CD14-positive monocyte (primary cell): ENCODE results near the gene GCDH. TPM values are rescaled to one million over a fixed set of nuclear protein-coding genes. Genes with fewer than 3 reads are reported as not detected.

Experiments
- DNase-seq, 3 donors: peaks; one replicate each; pipeline ENCODE4 v3.0.0-alpha.2; 2011 to 2022
- H2AFZ ChIP-seq: 2 replicates; pipeline ENCODE4 v1.6.0; 2012; ENCODE audit warnings: mild to moderate bottlenecking, low read depth, low read length, inconsistent platforms; ENCODE audit not compliant: insufficient read depth, poor library complexity, severe bottlenecking
- H3K27ac ChIP-seq, 2 donors: 1 replicate in 1 of 2; 2 replicates in 1 of 2; pipeline ENCODE4 v1.5.1; 2012 to 2013; ENCODE audit warnings: low read length in 2 of 2, control low read depth in 1 of 2, inconsistent platforms in 1 of 2, low read depth in 1 of 2, mild to moderate bottlenecking in 1 of 2
- H3K27me3 ChIP-seq, 2 donors: one replicate each; pipeline versions ENCODE4 v1.6.0 to v1.6.1; 2011 to 2013; ENCODE audit warnings: low read length in 2 of 2; ENCODE audit not compliant: control insufficient read depth in 2 of 2, insufficient read depth in 2 of 2
- H3K36me3 ChIP-seq, 2 donors: replicated peaks in 1 of 2; 1 replicate in 1 of 2; 2 replicates in 1 of 2; pipeline versions ENCODE4 v1.5.1 to v1.6.1; 2012 to 2013; ENCODE audit warnings: low read length in 2 of 2, control low read depth in 1 of 2, inconsistent platforms in 1 of 2, mild to moderate bottlenecking in 1 of 2; ENCODE audit not compliant: insufficient read depth in 2 of 2, control insufficient read depth in 1 of 2
- H3K4me1 ChIP-seq, 2 donors: 1 replicate in 1 of 2; 2 replicates in 1 of 2; pipeline versions ENCODE4 v1.5.1 to v1.6.1; 2012 to 2013; ENCODE audit warnings: low read length in 2 of 2, control low read depth in 1 of 2, inconsistent platforms in 1 of 2, mild to moderate bottlenecking in 1 of 2, moderate library complexity in 1 of 2; ENCODE audit not compliant: insufficient read depth in 2 of 2, control insufficient read depth in 1 of 2
- H3K4me2 ChIP-seq: replicated peaks from 2 replicates; pipeline ENCODE3; 2012; ENCODE audit warnings: low read length, moderate library complexity, mild to moderate bottlenecking; ENCODE audit not compliant: poor library complexity, severe bottlenecking; ENCODE audit errors: extremely low read depth
- H3K4me3 ChIP-seq, 3 experiments: fragments of 200-600 bp in 1 of 3; sonication (generic) in 1 of 3; replicated peaks in 1 of 3; 1 replicate in 2 of 3; 2 replicates in 1 of 3; pipeline ENCODE4 v1.5.1; 2011 to 2013; ENCODE audit warnings: low read length in 3 of 3, mild to moderate bottlenecking in 3 of 3, control low read depth in 2 of 3, low read depth in 2 of 3, inconsistent platforms in 1 of 3, moderate library complexity in 1 of 3
- H3K79me2 ChIP-seq: 2 replicates; pipeline ENCODE4 v1.6.0; 2012; ENCODE audit warnings: mild to moderate bottlenecking, control low read depth, inconsistent platforms, low read length, moderate library complexity; ENCODE audit not compliant: insufficient read depth
- H3K9ac ChIP-seq: 2 replicates; pipeline ENCODE4 v1.6.0; 2017; ENCODE audit warnings: low read length, mild to moderate bottlenecking; ENCODE audit not compliant: insufficient read depth, poor library complexity, severe bottlenecking
- H3K9me3 ChIP-seq, 2 donors: replicated peaks in 1 of 2; 1 replicate in 1 of 2; 2 replicates in 1 of 2; pipeline versions ENCODE4 v1.5.1 to v1.6.1; 2012 to 2013; ENCODE audit warnings: low read length in 2 of 2, control low read depth in 1 of 2; ENCODE audit not compliant: control insufficient read depth in 1 of 2, insufficient read depth in 1 of 2
- H4K20me1 ChIP-seq: 2 replicates; pipeline ENCODE4 v1.6.0; 2012; ENCODE audit warnings: mild to moderate bottlenecking, low read length, control low read depth, moderate library complexity; ENCODE audit not compliant: insufficient read depth
- H3K27ac Mint-ChIP-seq, 7 donors: one replicate each; pipeline ENCODE4 v1.8.0; 2020; ENCODE audit warnings: mild to moderate bottlenecking in 7 of 7, mixed read lengths in 7 of 7, moderate library complexity in 6 of 7, inconsistent platforms in 2 of 7
- H3K27me3 Mint-ChIP-seq, 3 donors: one replicate each; pipeline ENCODE4 v1.8.0; 2021 to 2022; ENCODE audit warnings: low read depth in 3 of 3, mild to moderate bottlenecking in 3 of 3, mixed read lengths in 3 of 3, moderate library complexity in 3 of 3, inconsistent platforms in 1 of 3
- H3K36me3 Mint-ChIP-seq, 2 donors: one replicate each; pipeline ENCODE4 v1.8.0; 2020; ENCODE audit warnings: mixed read lengths in 2 of 2, inconsistent platforms in 1 of 2, mild to moderate bottlenecking in 1 of 2
- H3K4me1 Mint-ChIP-seq: one replicate; pipeline ENCODE4 v1.8.0; 2020; ENCODE audit warnings: mild to moderate bottlenecking, mixed read lengths
- H3K4me3 Mint-ChIP-seq, 2 donors: one replicate each; pipeline ENCODE4 v1.8.0; 2020; ENCODE audit warnings: mild to moderate bottlenecking in 2 of 2, mixed read lengths in 2 of 2, moderate library complexity in 1 of 2
- H3K9me3 Mint-ChIP-seq, 7 donors: one replicate each; pipeline ENCODE4 v1.8.0; 2020 to 2022; ENCODE audit warnings: mixed read lengths in 7 of 7, mild to moderate bottlenecking in 6 of 7, moderate library complexity in 6 of 7, inconsistent platforms in 2 of 7
- WGBS: methylation state at CpG from one replicate; pipeline ENCODE4 v1.1.5; 2013; ENCODE audit warnings: missing lambda C conversion rate; ENCODE audit not compliant: insufficient coverage; 5-methylcytosine and 5-hydroxymethylcytosine counted together
- intact Hi-C, 2 donors: fragments of 100-400 bp; cut with micrococcal nuclease; formaldehyde crosslinking; loops; one replicate each; pipeline versions ENCODE4 v1.15.0 to v1.15.1; 2023
- polyA plus RNA-seq, 3 donors: library from polyadenylated mRNA; depleted of rRNA in 1 of 3; unstranded in 2 of 3; stranded (reverse) in 1 of 3; fragments of 300-500 nt in 2 of 3; fragments of >200 nt in 1 of 3; fragmentation: Illumina TruSeq in 2 of 3; gene quantifications; 1 replicate in 2 of 3; 2 replicates in 1 of 3; pipeline ENCODE4 v1.2.3, GENCODE V29; 2012 to 2021
- TF ChIP-seq, protein P1 (sequence below): fragments of 200-600 bp; IDR thresholded peaks from one replicate; pipeline ENCODE4 v1.8.0; 2022; ENCODE audit warnings: antibody characterized with exemption, mild to moderate bottlenecking

The GCDH gene
- polyA plus RNA-seq, 3 donors = 7.3 to 30.5 (median 9.6) TPM

DNA sequence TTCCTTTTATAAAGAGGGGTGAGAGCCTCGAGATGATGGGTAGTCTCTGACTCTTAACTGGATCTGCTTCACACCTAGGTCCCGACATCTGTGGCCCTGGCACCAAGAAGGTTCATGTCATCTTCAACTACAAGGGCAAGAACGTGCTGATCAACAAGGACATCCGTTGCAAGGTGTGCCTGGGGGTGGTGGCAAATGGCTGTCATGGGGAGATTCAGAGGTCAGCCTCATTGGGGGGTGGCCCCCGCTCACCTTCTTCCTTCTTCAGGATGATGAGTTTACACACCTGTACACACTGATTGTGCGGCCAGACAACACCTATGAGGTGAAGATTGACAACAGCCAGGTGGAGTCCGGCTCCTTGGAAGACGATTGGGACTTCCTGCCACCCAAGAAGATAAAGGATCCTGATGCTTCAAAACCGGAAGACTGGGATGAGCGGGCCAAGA, 49.0 kb downstream of the GCDH start:
- H4K20me1 ChIP-seq = peaks cover 58% of the 10 kb centered on the region
- H3K27me3 ChIP-seq = no peaks in the 10 kb centered on the region
- TF ChIP-seq, protein P1, sequence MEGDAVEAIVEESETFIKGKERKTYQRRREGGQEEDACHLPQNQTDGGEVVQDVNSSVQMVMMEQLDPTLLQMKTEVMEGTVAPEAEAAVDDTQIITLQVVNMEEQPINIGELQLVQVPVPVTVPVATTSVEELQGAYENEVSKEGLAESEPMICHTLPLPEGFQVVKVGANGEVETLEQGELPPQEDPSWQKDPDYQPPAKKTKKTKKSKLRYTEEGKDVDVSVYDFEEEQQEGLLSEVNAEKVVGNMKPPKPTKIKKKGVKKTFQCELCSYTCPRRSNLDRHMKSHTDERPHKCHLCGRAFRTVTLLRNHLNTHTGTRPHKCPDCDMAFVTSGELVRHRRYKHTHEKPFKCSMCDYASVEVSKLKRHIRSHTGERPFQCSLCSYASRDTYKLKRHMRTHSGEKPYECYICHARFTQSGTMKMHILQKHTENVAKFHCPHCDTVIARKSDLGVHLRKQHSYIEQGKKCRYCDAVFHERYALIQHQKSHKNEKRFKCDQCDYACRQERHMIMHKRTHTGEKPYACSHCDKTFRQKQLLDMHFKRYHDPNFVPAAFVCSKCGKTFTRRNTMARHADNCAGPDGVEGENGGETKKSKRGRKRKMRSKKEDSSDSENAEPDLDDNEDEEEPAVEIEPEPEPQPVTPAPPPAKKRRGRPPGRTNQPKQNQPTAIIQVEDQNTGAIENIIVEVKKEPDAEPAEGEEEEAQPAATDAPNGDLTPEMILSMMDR = no peak
- H3K4me3 ChIP-seq = peak overlapping the region in 2 of 3 experiments; percentile 77 to 100
- H3K27ac ChIP-seq = peak overlapping the region; percentile 11 to 98
- H3K4me3 Mint-ChIP-seq = peak overlapping the region; percentile 97 to 99
- no peak overlapping the region for H2AFZ ChIP-seq
- peaks cover 54% of the 10 kb centered on the region for H3K79me2 ChIP-seq
- H3K9me3 Mint-ChIP-seq = no peaks in the 10 kb centered on the region
- H3K9me3 ChIP-seq = no peaks in the 10 kb centered on the region
- H3K27me3 Mint-ChIP-seq = peaks cover 0 to 2% (median 1%) of the 10 kb centered on the region in 3 donors
- peak overlapping the region; percentile 100 for H3K9ac ChIP-seq
- intact Hi-C loops = loop anchor here (5.0 to 10.0 kb wide), 2 partner anchors 55 to 148 kb away; partner anchors contain the start of genes DNASE2 (in 1 of the 2), JUNB (in 1 of the 2) and KLF1 (in 1 of the 2)
- 15% methylated on average over 5 of the region's 10 CpGs for WGBS
- peak overlapping the region; percentile 4 to 97 (median 91) for H3K27ac Mint-ChIP-seq
- H3K4me1 Mint-ChIP-seq = peaks cover 57% of the 10 kb centered on the region
- peaks cover 47 to 50% of the 10 kb centered on the region in 2 donors for H3K36me3 Mint-ChIP-seq
- H3K36me3 ChIP-seq = peaks cover 34 to 52% of the 10 kb centered on the region in 2 donors
- DNase-seq = no peak
- peaks cover 44 to 71% of the 10 kb centered on the region in 2 donors for H3K4me1 ChIP-seq
- peak overlapping the region; percentile 94 for H3K4me2 ChIP-seq

DNA sequence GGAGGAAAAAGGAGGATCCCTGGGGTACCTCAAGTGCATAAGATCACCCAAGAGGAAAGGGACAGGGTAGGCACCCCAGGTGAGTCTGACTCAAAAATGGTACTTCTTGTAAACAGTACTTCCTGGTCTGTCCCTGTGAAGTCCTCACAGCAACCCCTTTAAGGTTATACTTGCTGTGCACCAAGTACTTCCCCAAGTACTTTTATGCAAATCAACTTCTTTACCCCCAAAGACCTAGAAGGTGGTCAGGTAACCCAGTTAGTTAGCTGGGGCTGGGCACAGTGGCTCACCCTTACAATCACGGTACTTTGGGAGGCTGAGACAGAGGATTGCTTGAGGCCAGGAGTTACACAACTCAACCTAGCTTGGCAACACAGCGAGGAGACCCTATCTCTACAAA, 49.9 kb downstream of the GCDH start:
- Histone ChIP-seq H3K9ac (no peak overlapping the region), H3K27me3 (no peaks in the 10 kb centered on the region), H3K4me3 (peak overlapping the region in 1 of 3 experiments; percentile 100), H2AFZ (no peak overlapping the region), H3K4me1 (peaks cover 49 to 76% of the 10 kb centered on the region in 2 donors), H3K36me3 (peaks cover 34 to 52% of the 10 kb centered on the region in 2 donors), H4K20me1 (peaks cover 58% of the 10 kb centered on the region), H3K4me2 (peak overlapping the region; percentile 94), H3K9me3 (no peaks in the 10 kb centered on the region), H3K79me2 (peaks cover 57% of the 10 kb centered on the region), H3K27ac (peak overlapping the region in 1 of 2 donors; percentile 98)
- intact Hi-C loops = no loop called here
- peaks cover 61% of the 10 kb centered on the region for H3K4me1 Mint-ChIP-seq
- peaks cover 47 to 50% of the 10 kb centered on the region in 2 donors for H3K36me3 Mint-ChIP-seq
- no peaks in the 10 kb centered on the region for H3K9me3 Mint-ChIP-seq
- DNase-seq = no peak
- WGBS = 29% methylated on average over 1 of the region's 2 CpGs
- TF ChIP-seq, protein P1 = no peak
- peaks cover 0 to 2% (median 1%) of the 10 kb centered on the region in 3 donors for H3K27me3 Mint-ChIP-seq
- H3K4me3 Mint-ChIP-seq = peak overlapping the region in 1 of 2 donors; percentile 99
- peak overlapping the region in 5 of 7 donors; percentile 40 to 97 (median 65) for H3K27ac Mint-ChIP-seq
